Epithelial cell of proximal tubule (primary cell): Measurements from ENCODE around the gene MAN2A2. TPM values are rescaled to one million over a fixed set of nuclear protein-coding genes. Genes with fewer than 3 reads are reported as not detected.

Source experiments
- DNase-seq: peaks from one replicate; pipeline ENCODE4 v3.0.0-alpha.2; 2011; ENCODE audit warnings: low read depth
- H3K4me3 ChIP-seq: 2 replicates; pipeline ENCODE4 v1.5.1; 2011; ENCODE audit warnings: low read depth, mild to moderate bottlenecking, low read length
- total RNA-seq: library from RNA; depleted of rRNA; stranded (reverse); fragments of >200 nt; gene quantifications from 2 replicates; pipeline ENCODE4 v1.2.3, GENCODE V29; 2015
- TF ChIP-seq, protein P1 (sequence below): conservative IDR thresholded peaks from 2 replicates; pipeline ENCODE4 v1.5.1; 2012; ENCODE audit warnings: low read depth, mild to moderate bottlenecking, low read length

The MAN2A2 gene
- total RNA-seq, 1 donor from 2014 or later, result 25.3 TPM

GRCh38 chr15:90889736-90890456 is 13.2 kb upstream of the MAN2A2 start:
- DNase-seq, result no peak
- H3K4me3 ChIP-seq, result no peak overlapping the region

GRCh38 chr15:90890839-90891238 is 12.3 kb upstream of the MAN2A2 start:
- no peak overlapping the region for H3K4me3 ChIP-seq
- TF ChIP-seq, protein P1, sequence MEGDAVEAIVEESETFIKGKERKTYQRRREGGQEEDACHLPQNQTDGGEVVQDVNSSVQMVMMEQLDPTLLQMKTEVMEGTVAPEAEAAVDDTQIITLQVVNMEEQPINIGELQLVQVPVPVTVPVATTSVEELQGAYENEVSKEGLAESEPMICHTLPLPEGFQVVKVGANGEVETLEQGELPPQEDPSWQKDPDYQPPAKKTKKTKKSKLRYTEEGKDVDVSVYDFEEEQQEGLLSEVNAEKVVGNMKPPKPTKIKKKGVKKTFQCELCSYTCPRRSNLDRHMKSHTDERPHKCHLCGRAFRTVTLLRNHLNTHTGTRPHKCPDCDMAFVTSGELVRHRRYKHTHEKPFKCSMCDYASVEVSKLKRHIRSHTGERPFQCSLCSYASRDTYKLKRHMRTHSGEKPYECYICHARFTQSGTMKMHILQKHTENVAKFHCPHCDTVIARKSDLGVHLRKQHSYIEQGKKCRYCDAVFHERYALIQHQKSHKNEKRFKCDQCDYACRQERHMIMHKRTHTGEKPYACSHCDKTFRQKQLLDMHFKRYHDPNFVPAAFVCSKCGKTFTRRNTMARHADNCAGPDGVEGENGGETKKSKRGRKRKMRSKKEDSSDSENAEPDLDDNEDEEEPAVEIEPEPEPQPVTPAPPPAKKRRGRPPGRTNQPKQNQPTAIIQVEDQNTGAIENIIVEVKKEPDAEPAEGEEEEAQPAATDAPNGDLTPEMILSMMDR, result no peak
- no peak for DNase-seq

More at GRCh38 chr15:90889736-90890456, 13.2 kb upstream of the MAN2A2 start:
- TF ChIP-seq, protein P1, result no peak

GRCh38 chr15:90891346-90891949 is 11.7 kb upstream of the MAN2A2 start:
- TF ChIP-seq, protein P1, result no peak
- no peak for DNase-seq
- no peak overlapping the region for H3K4me3 ChIP-seq

DNA sequence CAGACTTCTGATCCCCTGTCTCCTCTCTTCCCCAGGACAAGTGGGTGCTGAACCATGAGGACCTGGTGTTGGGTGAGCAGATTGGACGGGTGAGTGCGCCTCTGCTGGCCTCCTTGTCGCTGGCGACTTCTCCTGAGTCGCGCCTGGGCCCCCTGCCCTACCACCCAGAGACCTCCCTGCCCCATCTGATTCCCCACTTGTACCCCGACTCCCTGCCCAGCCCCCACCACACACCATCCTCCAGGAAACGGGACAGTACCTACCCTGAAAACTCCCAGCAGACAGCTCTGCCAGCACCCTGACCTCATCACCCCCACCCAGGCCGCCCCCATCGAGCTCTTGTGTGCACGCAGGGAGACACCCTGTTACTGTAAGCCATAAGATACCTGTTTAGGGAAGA is 11.1 kb upstream of the MAN2A2 start:
- TF ChIP-seq, protein P1, result no peak
- no peak overlapping the region for H3K4me3 ChIP-seq
- no peak for DNase-seq

- TF ChIP-seq, protein P1, result no peak
- H3K4me3 ChIP-seq, result no peak overlapping the region
- no peak for DNase-seq
Observed at GRCh38 chr15:90892498-90893174, 10.5 kb upstream of the MAN2A2 start.

GRCh38 chr15:90893175-90894090 is 9.7 kb upstream of the MAN2A2 start:
- no peak overlapping the region for H3K4me3 ChIP-seq
- DNase-seq, result no peak
- TF ChIP-seq, protein P1, result peak; percentile 7
